GM18861 (cell line): Measurements from ENCODE around the gene CCDC170.
"Not testable (repeated sequence)": the region's sequence is repeated elsewhere in the genome, so short reads cannot be mapped to it uniquely, and the experiment has no call there.

Source experiments
- ATAC-seq: cut with Tn5 transposase; IDR thresholded peaks from one replicate; pipeline ENCODE4 v1.9.1; 2021; ENCODE audit not compliant: unreplicated experiment

Gene CCDC170

GRCh38 chr6:151493161-151493803 is 535 bp upstream of the CCDC170 start:
- ATAC-seq: no peak

GRCh38 chr6:151494235-151494935 is 568 bp downstream of the CCDC170 start:
- ATAC-seq: no peak

DNA sequence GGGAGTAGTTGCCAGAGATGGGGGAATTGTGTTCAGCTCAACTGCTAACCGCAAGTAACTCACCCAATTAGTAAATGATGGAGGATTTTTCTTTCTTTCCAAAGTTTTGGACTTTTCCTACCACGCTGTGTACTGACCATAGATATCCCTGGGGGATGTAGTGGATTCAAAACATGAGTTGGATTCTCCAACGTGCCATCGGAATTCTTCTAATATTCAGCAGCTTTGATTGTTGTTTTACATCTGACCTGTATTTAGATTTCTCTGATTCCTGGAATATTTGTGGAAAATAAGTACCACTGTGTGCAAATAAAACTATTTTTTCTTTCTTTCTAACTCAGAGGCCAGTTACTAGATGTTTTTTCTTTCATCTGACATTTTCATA is 1.1 kb downstream of the CCDC170 start:
- ATAC-seq: no peak

GRCh38 chr6:151495380-151495779 is 1.6 kb downstream of the CCDC170 start:
- no peak for ATAC-seq

- peak; percentile 20 for ATAC-seq
Observed at GRCh38 chr6:151497905-151498304, 4.1 kb downstream of the CCDC170 start.

GRCh38 chr6:151498327-151498726 is 4.5 kb downstream of the CCDC170 start:
- ATAC-seq: peak; percentile 78

DNA sequence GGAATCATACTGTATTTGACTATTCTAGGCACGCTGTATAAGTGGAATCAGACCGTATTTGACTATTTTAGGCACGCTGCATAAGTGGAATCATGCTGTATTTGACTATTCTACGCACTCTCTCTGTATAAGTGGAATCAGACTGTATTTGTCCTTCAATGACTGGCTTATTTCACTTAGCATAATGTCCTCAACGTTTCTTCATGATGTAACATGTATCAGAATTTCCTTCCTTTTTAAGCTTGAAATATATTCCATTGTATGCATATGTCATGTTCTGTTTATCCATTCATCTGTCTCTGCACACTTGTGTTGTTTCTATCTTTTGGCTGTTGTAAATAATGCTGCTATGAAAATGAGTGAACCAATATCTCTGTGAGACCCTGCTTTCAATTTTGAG is 5.7 kb downstream of the CCDC170 start:
- no peak for ATAC-seq

- ATAC-seq: no peak
Observed at GRCh38 chr6:151501511-151502136, 7.8 kb downstream of the CCDC170 start.

- ATAC-seq: no peak
Observed at GRCh38 chr6:151502499-151502898, 8.7 kb downstream of the CCDC170 start.

- ATAC-seq: no peak
Observed at GRCh38 chr6:151506761-151507160, 12.9 kb downstream of the CCDC170 start.

DNA sequence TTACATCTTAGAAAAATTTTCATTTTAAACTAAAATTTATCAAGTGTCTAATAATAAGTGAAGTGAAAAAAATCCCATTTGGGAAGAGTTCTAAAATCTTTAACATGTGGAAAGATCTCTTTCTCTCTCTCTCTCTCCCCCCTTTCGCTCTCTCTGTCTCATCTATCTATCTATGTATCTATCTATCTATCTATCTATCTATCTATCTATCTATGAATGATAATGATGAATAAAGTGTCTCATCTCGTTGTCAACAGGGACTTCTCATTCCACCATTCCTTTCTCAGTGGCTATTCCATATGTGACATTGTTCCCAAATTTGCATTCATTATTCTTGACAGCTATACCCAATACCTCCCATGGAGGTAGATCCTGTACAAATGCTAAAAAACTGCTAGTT is 15.2 kb downstream of the CCDC170 start:
- no peak for ATAC-seq

DNA sequence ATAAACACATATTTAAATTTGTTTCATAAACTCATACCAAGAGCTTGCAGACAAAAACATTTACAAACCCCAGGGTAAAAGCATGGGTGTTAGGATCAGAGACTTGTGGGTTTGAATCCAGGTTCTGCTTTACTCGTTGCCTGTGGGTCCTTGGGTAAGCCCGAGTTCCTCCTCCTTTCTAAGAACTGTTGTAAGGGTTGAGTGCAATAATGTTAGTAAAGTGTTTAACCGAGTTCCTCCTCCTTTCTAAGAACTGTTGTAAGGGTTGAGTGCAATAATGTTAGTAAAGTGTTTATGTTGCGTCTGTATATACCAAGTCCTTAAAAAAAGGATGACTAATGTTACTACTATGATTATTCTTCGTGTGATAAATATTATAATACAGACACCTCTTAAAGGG is 18.7 kb downstream of the CCDC170 start:
- no peak for ATAC-seq

DNA sequence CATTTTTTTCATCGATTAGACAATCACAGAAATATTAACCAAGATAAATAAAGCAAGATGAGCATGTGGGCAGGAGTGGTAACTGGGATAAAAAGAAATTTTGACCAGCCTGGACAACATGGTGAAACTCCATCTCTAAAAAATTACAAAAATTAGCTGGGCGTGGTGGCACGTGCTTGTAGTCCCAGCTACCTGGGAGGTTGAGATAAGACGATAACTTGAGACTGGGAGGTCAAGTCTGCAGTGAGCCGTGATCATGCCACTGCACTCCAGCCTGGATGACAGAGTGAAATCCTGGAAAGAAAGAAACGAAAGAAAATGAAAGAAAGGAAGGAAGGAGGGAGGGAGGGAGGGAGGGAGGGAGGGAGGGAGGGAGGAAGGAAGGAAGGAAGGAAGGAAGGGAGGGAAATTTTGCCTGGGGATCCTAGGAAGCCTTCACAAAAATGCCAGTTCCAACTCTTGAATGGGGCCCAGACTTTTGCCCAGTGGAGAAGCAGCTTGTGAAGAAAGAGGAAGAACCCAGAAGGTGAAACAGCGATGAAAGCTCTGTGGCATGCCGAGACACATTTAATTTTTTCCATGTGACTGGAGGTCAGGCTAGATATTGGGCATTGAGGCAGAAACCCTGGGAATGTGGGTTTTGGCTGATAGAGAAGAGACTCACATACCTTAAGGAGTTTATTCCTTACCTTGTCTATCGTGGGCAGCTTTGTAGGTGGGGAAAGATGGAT is 20.3 kb downstream of the CCDC170 start:
- no peak for ATAC-seq

DNA sequence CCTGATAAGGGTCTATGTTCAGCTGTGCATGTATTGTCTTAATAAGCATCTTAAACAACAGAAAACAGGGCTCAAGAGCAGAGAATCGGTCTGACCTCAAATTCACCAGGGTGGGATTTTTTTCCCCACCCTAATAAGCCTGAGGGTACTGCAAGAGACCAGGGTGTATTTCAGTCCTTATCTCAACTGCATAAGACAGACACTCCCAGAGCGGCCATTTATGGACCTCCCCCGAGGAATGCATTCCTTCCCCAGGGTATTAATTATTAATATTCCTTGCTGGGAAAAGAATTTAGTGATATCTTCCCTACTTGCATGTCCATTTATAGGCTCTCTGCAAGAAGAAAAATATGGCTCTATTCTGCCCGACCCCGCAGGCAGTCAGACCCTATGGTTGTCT is 25.2 kb downstream of the CCDC170 start:
- not testable (repeated sequence) for ATAC-seq

DNA sequence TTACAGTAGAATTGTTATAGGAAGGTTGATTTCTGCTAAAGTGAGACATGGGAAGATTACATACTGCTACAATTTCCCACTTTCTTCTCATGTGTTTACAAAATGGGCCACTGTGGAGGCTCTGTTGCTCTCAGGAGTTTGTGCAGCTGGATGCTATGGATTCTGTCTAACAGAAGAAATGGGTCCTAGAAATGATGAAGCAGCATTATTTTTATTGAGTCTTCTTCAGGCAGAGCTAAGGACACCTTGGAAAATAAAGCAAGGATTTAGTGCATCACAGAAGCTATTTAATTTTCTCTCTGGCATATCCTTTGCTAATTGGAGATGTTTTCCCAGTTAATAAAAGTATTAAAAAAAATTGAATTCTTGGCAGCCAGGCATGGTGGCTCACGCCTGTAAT is 29.2 kb downstream of the CCDC170 start:
- ATAC-seq: no peak

- no peak for ATAC-seq
Observed at GRCh38 chr6:151524059-151524458, 30.2 kb downstream of the CCDC170 start.

GRCh38 chr6:151534576-151534975 is 40.8 kb downstream of the CCDC170 start:
- no peak for ATAC-seq

DNA sequence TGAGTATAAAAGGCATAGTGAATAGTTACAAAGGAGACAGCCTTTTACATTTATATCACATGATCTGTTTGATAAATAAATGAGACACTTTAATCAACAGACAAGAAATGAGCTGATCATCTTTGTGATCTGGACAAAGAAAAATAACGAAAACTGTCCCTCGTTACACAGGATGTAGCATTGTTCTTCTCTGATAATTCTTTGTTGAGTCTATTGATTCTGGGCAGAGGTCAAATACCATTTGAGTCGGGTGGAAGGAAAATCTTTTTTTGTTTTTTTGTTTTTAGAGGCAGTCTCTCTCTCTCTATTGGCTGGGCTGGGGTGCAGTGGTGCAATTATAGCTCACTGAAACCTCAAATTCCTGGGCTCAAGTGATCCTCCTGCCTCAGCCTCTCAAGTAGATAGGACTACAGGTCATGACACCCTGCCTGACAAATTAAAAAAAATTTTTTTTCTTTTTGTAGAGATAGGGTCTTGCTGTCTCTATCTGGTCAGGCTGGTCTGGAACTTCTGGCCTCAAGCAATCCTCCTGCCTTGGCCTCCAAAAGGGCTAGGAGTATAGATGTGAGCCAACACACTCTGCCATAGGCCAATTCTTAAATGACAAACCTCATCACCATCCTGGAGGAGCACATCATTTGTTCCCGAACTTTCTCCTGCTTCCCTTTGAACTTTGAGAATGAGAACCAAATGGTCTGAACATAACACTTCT is 41.8 kb downstream of the CCDC170 start:
- no peak for ATAC-seq

DNA sequence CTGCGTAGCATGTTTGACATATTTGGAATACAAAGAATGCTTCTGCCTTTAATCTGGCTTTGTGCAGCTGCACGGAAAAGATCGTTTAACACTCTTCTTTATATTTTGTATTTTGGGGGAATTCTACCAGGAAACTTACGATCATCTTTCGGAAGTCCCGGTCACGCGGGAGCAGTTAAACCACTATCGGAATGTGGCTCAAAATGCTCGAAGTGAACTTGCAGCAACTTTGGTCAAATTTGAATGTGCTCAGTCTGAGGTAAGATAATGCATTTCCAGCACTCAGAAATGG is 42.3 kb downstream of the CCDC170 start:
- no peak for ATAC-seq

DNA sequence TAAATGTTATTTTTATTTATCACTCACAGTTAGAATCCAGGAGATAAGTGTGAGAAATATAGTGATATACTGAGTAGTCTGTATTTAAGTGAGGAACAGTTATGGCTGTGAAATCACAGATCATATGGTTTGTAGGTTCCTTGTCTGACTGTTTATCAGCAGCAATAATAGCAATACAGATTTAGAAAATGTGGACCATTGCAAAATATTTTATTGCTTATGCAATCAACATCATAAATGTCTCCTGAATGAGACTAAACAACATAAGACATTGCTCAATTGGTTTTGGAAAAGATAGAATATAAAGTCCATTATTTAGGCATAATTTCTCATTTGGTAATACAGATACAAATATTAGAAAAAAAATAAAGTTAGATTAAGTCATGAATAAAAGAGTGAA is 43.7 kb downstream of the CCDC170 start:
- no peak for ATAC-seq

GRCh38 chr6:151539506-151540268 is 45.9 kb downstream of the CCDC170 start:
- ATAC-seq: no peak
